Stimulated activated CD4-positive, alpha-beta T cell treated with anti-CD3 and anti-CD28 coated beads, Interleukin-1b, Interleukin-23, amount 100 ng/mL, for 1 hour (primary cell): Measurements from ENCODE around the gene ZNF385A.
"Not testable (repeated sequence)": the region's sequence is repeated elsewhere in the genome, so short reads cannot be mapped to it uniquely, and the experiment has no call there.

Experiments used
- DNase-seq, 2 donors: peaks; one replicate each; pipeline ENCODE4 v3.0.0-alpha.2; 2020; ENCODE audit warnings: low read depth in 2 of 2

ZNF385A gene

GRCh38 chr12:54325442-54326109, 59.0 kb downstream of the ZNF385A start:
- DNase-seq, result not testable (repeated sequence)

GRCh38 chr12:54324617-54325441, 59.7 kb downstream of the ZNF385A start, which contains the start of gene COPZ1:
Gene COPZ1, plus strand, starts transcription at chr12:54325131. Its CDS starts 33 bp downstream, at chr12:54325164.
- peak; percentile 80 for DNase-seq

GRCh38 chr12:54321363-54321762, 63.2 kb downstream of the ZNF385A start:
- no peak for DNase-seq
